WTC11 (cell line): Measurements from ENCODE around the gene NUP93.

ENCODE experiments used
- CREM ChIP-seq: sonication (generic); formaldehyde crosslinking; IDR thresholded peaks from 2 replicates; pipeline ENCODE4 v1.8.1; 2022; ENCODE audit warnings: mild to moderate bottlenecking, missing genetic modification reagents, moderate library complexity
- CTCF ChIP-seq: fragments of 200-600 bp; IDR thresholded peaks from 2 replicates; pipeline ENCODE4 v1.8.0; 2022; ENCODE audit warnings: antibody characterized with exemption
- E2F4 ChIP-seq: sonication (generic); formaldehyde crosslinking; IDR thresholded peaks from 2 replicates; pipeline ENCODE4 v1.8.1; 2022; ENCODE audit warnings: low read depth, mild to moderate bottlenecking, moderate library complexity, missing genetic modification reagents, borderline replicate concordance
- ESRRA ChIP-seq: sonication (generic); formaldehyde crosslinking; IDR thresholded peaks from 2 replicates; pipeline ENCODE4 v1.8.1; 2022; ENCODE audit warnings: mild to moderate bottlenecking, missing genetic modification reagents, borderline replicate concordance
- ETV6 ChIP-seq: sonication (generic); formaldehyde crosslinking; IDR thresholded peaks from 2 replicates; pipeline ENCODE4 v1.8.1; 2022; ENCODE audit warnings: mild to moderate bottlenecking, missing genetic modification reagents
- SP1 ChIP-seq: sonication (generic); formaldehyde crosslinking; conservative IDR thresholded peaks from 2 replicates; pipeline ENCODE4 v1.8.1; 2022; ENCODE audit warnings: missing genetic modification reagents
- TCF7 ChIP-seq: sonication (generic); formaldehyde crosslinking; IDR thresholded peaks from 2 replicates; pipeline ENCODE4 v1.8.0; 2022; ENCODE audit warnings: mild to moderate bottlenecking, low read depth, missing genetic modification reagents, moderate library complexity
- TP53 ChIP-seq: sonication (generic); formaldehyde crosslinking; IDR thresholded peaks from 2 replicates; pipeline ENCODE4 v1.8.1; 2023; ENCODE audit warnings: mild to moderate bottlenecking, missing genetic modification reagents
- ZNF121 ChIP-seq: sonication (generic); formaldehyde crosslinking; IDR thresholded peaks from 2 replicates; pipeline ENCODE4 v1.8.0; 2023; ENCODE audit warnings: missing genetic modification reagents
- TF ChIP-seq, protein P1 (sequence below): sonication (generic); formaldehyde crosslinking; IDR thresholded peaks from 2 replicates; pipeline ENCODE4 v1.8.0; 2022; ENCODE audit warnings: mild to moderate bottlenecking, missing genetic modification reagents
- TF ChIP-seq, protein P2 (sequence below): sonication (generic); formaldehyde crosslinking; IDR thresholded peaks from 2 replicates; pipeline ENCODE4 v1.8.0; 2022; ENCODE audit warnings: mild to moderate bottlenecking, missing genetic modification reagents

GRCh38 chr16:56878282-56878854, 148.4 kb downstream of the NUP93 start:
- no peak for TF ChIP-seq ESRRA (CRISPR knock-in tag)
- no peak for TF ChIP-seq E2F4 (CRISPR knock-in tag)
- no peak for TF ChIP-seq CTCF
- TF ChIP-seq ZNF121, result no peak
- TF ChIP-seq, protein P1, sequence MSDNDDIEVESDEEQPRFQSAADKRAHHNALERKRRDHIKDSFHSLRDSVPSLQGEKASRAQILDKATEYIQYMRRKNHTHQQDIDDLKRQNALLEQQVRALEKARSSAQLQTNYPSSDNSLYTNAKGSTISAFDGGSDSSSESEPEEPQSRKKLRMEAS (CRISPR knock-in tag), result no peak
- no peak for TF ChIP-seq TCF7 (CRISPR knock-in tag)
- TF ChIP-seq, protein P2, sequence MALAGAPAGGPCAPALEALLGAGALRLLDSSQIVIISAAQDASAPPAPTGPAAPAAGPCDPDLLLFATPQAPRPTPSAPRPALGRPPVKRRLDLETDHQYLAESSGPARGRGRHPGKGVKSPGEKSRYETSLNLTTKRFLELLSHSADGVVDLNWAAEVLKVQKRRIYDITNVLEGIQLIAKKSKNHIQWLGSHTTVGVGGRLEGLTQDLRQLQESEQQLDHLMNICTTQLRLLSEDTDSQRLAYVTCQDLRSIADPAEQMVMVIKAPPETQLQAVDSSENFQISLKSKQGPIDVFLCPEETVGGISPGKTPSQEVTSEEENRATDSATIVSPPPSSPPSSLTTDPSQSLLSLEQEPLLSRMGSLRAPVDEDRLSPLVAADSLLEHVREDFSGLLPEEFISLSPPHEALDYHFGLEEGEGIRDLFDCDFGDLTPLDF (CRISPR knock-in tag), result no peak
- TF ChIP-seq TP53 (CRISPR knock-in tag), result no peak
- TF ChIP-seq ETV6 (CRISPR knock-in tag), result no peak
- TF ChIP-seq CREM (CRISPR knock-in tag), result no peak
- no peak for TF ChIP-seq SP1
